Activated CD8-positive, alpha-beta memory T cell treated with anti-CD3 and anti-CD28 coated beads, Interleukin-2, amount 50 U/mL, for 24 hours (primary cell): ENCODE data around the gene ARHGEF7.

Source experiments
- DNase-seq: peaks from one replicate; pipeline ENCODE4 v3.0.0-alpha.2; 2020; ENCODE audit errors: extremely low read depth

The ARHGEF7 gene

DNA sequence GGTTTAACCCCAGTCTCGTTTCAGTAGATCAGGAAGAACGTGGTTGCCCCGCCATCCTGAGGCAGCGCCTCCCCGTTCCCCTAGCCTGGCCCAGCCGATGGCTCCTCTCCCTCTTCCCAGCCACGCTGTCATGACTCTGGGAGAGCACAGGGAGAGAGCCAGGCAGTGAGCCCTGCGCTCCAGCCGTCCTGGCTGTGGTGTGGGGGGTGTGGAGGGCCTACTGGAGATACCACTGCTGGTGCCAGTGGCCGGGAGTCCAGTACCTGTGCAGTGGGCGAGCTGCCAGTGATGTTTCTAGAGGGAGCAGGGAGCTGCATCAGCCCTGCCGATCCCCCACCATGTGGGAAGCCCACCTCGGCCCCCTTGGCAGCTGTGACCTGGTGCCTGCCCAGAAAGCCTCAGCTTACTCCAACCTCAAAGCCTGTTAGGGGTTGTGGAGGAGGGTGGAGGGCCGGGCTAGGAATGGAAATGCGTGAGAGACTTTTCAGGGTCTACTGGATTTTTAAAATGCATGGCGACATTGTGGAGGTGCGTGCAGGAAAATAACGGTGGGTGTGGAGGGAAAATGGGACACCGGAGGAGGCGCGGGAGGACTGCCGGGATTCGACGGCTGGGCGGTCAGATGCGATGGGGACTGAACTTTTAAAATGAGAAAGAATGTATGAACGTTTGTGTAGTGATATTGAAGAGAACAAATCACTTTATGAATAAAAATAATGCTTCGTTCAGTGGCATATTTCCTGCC is 210.2 kb downstream of the ARHGEF7 start:
- DNase-seq, result no peak

DNA sequence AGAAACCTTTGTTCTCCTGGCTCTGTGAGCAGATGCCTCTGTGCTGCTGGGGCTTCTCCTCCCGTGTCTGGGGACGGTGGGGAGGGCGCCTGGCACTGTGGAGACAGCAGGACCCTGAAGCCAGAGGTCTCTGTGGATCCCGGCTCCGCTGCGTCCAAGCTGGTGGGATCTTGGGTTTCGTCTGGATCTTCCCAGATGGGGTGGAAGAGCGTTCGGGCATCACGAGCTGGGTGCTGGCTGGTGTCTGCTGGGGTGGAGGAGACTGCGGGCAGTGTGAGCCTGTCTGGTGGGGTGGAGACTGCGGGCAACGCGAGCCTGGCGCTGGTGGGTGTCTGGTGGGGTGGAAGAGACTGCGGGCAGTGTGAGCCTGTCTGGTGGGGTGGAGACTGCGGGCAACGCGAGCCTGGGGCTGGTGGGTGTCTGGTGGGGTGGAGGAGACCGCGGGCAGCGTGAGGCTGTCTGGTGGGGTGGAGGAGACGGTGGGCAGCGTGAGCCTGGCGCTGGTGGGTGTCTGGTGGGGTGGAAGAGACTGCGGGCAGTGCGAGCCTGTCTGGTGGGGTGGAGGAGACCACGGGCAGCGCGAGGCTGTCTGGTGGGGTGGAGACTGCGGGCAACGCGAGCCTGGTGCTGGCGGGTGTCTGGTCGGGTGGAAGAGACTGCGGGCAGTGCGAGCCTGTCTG is 211.0 kb downstream of the ARHGEF7 start:
- no peak for DNase-seq

DNA sequence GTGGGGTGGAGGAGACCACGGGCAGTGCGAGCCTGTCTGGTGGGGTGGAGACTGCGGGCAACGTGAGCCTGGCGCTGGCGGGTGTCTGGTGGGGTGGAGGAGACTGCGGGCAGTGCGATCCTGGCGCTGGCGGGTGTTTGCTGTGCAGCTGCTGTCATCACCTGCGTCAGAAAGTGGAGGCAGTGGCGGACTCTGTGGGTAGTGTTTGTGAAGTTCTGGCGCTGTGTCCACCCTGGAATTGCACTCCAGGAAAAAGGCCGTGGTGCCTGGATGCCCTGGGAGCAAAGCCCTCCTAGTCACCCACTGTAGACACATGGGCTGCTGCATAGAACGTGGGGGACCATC is 211.5 kb downstream of the ARHGEF7 start:
- DNase-seq, result no peak

DNA sequence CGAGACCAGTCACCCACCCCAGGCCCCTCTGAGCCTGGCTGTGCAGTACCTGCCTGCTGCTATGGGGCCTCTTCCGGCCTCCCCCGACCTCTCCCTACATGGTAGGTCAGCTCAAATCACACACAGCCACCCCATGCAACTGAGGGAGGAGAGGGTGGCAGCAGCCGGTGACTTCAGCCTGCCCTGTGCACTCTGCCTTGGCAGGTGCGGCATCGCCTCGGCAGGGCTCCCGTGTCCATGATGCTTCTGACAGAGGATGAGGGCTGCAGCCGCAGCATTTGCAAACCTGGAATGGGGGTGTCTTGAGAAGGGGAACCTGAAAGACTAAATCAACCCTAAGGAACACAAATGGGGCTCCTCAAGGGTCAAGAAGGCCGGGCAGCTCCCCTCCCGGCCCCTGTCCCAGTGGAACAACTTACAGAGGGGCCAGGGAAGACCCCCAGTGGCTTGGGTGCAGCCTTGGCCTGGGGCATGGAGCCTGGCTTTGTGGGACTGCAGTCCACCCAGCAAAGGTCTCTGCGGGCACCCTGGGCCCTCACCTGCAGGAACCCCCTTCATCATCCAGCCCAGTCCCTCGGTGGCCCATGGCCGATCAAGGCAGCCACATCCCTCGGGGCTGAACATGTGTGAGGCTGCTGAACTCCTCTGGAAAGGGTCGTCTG is 212.0 kb downstream of the ARHGEF7 start:
- no peak for DNase-seq

DNA sequence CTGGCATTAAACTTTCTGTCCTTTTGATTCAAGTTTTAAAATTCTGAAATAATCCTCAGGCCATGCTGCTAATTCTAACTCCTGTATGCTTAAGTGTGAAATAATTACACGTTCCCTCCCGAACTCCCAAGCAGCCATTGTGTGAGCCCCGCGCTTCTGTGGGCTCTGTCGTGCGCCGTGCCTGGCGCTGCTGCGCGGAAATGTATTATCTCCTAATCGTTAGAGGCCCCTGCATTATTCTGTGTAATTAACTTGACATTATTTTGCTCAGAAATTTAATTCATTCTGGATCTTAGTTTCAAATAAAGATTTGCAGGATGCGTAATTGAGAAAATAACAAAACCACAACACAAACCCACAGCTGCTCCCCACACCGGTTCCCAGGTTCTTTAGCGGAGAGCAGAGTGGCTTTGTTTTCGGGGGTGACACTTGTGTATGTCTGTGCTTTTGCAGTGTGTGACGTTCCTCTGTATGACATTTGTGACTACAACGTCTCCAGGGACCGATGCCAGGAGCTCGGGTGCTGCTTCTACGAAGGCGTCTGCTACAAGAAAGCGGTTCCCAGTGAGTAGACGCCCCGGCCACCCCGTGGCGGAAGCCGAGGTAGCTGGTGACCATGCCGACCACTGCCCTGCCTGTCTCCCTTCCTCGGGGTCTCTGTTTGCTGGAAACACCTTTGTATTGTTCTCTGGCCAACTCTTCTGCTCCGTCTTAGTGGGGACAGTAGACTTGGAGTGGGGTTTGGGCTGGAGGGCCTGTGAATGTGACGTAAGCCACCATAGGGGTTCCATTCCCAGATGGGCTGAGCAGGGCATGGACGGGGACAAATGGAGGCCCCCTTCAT is 212.8 kb downstream of the ARHGEF7 start:
- DNase-seq, result no peak

DNA sequence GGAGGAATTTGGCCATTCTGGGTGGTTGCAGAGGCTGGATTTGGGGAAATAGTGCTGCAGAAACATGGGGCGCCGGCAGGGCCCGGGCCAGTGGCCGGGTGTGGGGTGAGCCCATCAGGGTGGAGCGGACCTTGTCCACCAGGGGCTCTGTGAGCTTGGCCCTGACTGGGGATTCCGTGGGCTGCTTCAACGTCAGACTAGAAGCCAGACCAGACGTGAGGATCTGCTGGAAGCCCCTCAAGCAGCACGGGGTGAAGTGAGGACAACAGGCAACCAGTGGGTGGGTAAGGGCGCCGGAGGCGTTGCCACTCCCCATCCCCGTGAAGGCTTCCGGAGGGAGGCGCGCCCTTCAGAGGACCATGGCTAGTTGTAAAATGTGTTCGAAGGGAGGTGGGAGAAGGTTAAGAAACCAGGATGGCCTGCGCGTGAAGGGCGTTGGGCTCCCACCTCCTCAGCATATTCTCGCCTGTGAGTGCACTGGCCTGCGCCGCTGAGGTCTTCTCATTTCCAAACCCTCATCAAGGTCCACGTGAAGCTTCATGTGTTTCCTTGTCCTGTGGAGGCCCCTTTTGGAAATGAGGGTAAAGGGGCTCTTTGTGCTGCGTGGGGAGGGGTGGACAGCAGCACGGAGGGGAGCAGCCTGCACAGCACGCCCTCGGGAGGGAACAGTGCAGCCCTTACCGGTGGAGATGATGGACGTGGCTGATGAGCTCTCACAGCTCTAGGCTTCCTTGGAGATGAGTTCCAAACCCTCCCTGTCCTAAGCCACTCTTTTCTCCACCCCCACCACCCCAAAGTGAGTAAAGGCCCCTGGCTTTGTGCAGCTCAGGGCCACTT is 213.7 kb downstream of the ARHGEF7 start:
- DNase-seq, result no peak

DNA sequence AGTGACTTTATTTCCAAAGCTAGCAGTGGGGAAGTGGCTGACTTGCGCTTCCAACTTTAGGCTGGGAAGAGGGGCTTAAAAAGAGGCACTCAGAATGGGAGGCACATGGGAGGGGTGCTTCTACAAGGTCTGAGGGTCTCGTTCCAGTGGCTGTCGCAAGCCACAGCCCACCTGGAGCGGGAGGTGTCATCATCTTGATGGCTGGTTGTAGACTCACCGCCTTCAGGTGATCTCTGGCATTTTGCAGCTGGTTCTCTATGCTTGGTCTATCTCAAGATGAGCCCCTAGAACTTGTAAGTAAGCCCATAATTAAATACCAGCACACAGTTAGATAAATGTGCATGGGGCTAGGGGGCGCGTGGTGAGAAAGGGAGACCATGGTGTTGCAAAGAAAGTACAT is 214.5 kb downstream of the ARHGEF7 start:
- no peak for DNase-seq

DNA sequence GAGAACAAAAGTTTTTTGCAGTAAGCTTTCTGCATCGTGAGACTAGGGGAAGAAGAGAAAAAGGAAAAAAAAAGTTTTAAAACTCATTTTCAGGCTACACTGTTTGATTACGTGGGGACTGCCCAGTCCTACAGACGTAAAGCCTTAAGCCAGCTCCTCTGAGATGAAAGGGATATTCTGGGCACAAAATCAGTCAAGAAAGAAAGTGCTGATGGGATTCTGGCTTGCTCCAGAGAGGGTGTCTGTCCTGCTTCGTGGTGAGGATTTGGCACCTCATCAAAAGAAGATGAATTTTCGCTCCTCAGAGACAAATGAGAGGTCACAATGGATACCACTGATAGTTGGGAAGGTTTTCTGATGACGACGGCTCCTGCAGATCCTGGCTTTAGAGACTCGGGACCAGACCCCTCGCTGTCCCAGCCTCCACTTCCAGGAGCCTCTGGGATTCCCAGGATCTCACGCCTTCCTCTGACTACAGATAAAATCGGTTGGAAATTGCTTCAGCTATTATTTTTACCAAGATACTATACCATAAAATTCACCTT is 215.0 kb downstream of the ARHGEF7 start:
- DNase-seq, result no peak

DNA sequence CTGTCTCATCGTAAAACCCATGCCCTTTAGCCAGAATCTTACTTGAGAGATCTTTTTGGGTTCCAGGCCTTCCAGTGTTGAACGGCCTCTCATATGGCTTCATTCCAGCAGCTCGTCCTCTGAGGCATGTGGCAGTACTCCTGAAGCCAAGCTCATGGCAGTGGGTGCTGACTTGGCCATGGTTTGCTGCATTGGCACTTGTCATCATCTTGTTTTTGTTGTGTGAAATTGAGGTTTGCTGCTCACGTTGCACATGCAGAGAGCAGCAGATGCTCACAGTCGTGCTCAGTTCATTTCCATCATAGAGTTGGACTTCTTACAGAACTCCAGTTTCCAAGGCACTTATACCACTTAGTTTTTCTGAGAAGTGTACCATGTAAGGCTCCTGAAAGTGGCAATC is 220.2 kb downstream of the ARHGEF7 start:
- DNase-seq, result no peak

DNA sequence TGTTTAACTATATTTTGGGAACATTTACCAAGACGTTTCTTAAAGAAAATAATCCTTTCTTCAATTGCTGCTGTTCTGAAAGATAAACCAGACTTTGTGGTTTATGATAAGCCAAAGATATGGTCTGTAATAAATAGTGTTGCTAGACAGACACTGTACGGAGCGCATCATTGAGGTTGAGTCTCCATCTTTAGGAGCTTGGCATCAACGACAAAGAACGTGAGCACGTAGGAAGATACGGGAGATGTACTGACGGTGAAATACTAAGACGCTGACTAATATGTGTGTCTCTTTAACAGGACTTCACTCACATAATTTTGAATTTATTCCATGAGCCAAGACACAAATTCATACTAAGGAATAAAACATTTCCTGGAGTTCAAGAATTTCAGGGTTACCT is 221.6 kb downstream of the ARHGEF7 start:
- DNase-seq, result no peak

DNA sequence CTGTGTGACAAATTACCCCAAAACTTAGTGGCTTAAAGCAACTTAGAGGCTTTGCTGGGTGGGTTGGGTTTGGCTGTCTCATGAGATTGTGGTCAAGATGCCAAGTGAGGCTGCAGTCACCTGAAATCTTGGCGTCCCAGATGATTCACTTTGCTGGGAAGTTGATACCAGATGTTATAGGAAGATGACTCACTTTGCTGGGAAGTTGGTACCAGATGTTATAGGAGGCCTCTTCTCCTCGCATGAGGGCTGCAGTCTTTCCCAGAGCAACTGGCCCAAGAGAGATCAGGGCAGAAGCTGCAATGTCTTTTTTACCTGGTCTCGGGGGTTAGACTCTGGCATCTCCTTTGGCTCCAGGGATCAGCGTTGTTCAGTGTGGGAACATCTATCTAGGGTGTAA is 222.1 kb downstream of the ARHGEF7 start:
- DNase-seq, result no peak

DNA sequence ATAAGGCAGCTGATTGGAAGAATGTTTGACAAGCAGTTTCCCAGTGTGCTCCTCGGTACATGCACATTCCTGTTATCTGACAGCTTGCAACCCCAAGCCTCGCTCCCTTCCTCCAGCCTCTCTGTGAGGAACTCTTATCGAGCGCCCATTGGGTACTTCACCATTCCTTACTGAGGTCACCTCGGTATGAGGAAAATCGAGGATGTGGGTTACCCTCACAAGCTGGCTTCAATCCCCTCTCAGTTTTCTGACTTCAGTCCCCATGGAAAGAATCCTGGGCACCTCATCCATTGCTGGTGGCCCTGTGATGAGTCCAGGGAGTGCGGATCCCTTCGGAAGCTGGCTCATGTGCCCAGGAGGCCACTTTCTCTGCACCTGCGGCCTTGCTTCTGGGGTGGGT is 222.6 kb downstream of the ARHGEF7 start:
- no peak for DNase-seq

DNA sequence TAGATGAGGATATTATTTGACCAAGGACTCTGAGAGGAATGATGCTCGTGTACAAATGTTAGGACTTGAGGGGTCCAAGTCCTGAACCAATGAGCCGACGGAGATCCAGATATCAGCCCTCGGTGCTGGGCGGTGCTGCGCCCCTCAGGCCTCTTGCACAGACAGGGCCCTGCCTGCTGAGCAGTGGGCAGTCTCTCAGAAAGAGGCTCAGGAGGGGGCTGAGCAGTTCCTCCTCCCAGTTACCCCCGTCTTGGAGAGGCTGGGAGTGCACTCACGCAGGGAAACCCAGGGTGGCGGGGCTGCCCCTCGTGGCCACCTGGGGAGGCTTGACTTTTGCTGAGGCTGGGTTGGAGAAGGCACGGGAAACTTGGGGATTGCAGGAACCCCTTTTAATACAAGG is 223.7 kb downstream of the ARHGEF7 start:
- DNase-seq, result no peak

DNA sequence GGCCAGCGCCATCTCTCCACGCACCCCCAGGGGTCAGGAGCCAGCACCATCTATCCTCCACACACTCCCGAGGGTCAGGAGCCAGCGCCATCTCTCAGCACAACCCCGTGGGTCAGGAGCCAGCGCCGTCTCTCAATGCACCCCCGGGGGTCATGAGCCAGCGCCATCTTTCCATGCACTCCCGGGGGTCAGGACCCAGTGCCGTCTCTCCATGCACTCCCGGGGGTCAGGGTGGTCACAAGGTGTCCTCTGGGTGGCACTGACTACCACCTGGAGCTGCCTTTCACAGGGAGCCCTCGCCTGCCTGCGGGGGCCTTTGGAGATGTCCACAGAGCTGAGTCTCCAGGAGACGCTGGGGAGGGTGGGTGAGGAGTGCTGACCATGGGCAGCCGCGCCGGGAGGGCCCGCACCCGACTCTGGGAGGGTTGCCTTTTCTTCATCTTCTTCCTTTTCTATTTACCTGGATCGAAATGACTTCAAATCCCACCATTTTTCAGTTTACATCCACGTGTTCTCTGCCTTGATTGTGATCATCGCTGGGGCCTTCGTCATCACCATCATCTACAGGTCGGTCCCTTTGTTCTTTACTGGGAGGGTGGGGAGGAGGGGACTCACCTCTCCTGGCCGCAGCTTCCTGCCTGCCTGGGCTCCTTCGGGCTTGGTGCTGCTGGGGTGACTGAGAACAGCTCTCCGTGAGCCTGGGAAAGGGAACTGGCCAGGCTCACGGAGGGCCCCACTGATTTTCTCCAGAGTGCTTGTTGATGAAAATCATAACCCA is 224.4 kb downstream of the ARHGEF7 start:
- no peak for DNase-seq

DNA sequence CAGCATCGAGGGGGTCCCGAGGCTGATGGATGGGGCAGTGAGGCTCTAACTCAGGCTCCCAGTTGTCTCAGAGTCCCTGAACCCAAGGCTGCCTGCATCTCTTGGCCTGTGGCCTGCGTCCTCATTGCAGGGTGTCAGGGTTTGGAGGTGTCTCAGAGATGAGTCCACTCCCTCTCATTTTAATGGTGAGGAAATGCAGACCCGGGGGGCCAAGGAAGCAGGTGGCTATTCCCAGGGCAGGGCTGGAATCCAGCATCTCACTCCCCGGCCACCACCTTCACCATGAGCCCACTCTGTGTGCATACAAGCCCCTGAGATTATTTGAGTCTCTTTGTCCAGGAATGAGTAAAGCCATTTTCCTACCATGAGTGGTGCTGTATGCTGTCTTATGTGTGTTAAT is 226.8 kb downstream of the ARHGEF7 start:
- no peak for DNase-seq

DNA sequence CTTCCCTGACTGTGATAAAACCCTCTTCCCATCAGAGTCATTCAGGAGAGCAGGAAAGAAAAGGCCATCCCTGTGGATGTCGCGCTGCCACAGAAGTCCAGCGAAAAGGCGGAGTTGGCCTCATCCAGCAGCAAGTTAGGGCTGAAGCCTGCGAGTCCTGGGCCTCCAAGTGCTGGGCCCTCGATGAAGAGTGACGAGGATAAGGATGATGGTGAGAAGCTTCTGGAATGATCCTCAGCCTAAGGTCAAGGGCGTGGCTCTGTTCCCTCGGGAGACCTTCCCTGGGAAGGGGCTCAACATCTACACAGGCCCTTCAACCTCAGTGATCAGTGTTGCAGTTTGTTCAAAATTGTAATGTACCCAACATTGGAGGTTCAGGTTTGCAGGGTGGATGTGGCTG is 227.6 kb downstream of the ARHGEF7 start:
- no peak for DNase-seq

DNA sequence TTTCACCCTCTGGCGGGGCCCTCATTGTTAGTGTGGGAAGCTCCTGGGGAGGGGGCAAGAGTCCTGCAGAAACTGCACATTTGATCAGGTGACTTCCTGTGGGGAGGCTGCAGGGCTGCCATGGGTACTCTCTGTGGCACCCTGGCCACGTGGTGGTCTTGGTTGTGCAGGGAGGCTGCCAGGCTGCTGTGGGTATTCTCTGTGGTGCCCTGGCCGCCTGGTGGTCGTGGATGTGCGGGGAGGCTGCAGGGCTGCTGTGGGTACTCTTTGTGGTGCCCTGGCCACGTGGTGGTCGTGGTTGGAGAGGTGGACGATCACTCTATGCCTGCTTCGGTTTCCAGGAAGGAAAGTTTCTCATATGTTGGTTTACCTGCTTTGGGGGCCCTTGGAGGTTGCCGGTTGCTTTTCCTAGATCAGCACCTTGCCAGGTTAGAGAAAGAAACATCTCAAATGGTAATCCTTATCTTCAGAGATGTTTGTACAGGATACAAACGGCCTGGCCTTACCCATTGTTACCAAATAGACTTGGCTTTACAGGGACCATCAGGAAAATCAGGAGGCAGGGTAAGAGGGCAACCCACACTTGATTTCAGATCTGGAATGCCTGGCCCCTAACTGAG is 228.2 kb downstream of the ARHGEF7 start:
- no peak for DNase-seq

DNA sequence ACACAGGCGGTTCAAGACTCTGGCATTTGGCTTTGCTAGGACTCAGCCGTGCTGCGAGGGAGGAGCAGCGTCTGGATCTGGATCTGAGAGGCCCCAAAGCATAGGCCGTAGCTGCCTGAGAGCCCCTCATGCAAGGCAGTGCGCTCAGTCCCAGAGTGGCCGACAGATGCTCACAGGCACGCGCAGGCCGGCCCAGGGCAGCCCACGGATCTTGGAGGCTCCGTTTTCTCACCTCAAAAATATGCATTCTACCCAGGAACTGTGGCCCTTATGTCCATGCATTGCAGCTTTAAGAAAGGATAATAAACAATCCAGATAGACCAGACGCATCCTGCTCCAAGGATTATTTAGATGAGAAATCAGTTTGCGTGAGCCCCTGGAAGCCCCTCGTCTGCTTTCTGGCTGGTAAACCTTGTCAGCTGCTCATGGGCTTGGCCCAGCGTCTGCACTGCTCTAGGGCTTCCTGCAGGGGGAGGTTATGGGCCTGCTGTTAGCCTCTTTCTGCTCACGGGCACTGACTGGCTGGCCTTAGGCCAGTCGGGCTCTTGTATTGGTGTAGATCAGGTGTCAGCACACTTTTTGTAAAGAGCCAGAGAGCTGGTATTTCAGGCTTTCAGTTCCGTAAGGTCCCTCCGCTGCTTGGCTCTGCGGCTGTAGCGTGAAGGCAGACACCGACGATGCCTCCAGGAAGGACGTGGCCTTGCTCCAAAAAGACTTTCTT is 229.5 kb downstream of the ARHGEF7 start:
- no peak for DNase-seq

DNA sequence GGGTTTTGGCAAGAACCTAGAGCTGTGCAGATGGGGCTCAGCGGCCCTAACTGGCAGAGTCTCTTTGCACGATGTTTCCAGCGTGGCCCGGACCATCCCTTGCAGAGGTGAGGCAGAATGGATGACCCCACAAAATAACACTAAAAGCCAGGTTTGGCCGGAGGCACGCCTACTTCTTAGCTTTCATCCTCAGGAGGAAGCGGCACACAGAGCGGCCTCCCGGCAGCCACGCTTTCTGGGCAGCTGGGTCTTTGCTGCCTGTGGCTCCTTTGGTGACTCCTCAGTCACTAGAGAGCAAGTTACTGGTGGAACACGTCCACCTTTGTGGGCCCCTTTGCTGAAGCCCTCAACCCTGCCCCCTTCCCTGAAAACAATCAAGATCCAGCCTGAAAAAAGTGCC is 230.6 kb downstream of the ARHGEF7 start:
- DNase-seq, result no peak
